T-helper 22 cell (primary cell): ENCODE data around the gene SLC5A1.

Source experiments
- DNase-seq: peaks from one replicate; pipeline ENCODE4 v3.0.0-alpha.2; 2020; ENCODE audit warnings: low read depth

The SLC5A1 gene

DNA sequence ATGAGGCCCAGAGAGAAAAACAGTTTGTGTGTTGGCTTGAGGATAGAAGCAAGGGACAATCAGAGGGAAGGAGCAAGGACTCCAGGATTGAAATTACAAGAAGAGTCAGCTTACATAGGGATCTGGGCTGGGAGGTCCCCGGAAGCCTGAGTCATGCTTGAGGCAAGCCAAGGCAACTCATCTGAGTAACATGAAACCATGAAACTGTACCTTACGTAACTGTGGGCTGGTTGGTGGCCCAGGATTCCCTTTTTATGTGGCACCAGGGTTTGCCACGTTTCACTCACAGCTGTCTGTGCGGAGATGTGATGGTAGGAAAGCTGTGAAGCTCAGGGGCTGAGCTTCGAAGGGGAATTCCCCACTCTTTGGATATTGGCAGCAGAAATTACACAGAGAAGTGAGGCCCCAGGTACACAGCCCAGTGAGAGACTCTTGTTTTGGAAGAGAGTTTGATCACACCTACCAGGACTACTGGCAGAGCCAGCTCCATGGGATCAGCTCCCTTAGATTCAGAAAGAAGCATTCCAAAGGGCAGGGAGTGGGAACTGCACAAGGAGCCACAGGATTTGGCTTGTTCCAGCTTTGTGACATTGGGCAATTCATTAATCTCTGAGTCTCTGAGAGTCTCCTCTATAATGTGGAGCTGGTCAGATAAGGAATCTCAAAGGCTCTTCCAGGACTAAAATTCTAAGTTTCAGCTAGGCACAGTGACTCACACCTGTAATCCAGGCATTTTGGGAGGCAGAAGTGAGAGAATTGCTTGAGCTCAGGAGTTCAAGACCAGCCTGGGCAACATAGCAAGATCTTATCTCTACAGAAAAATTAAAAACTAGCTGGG is 7.8 kb downstream of the SLC5A1 start:
- peak; percentile 36 for DNase-seq

DNA sequence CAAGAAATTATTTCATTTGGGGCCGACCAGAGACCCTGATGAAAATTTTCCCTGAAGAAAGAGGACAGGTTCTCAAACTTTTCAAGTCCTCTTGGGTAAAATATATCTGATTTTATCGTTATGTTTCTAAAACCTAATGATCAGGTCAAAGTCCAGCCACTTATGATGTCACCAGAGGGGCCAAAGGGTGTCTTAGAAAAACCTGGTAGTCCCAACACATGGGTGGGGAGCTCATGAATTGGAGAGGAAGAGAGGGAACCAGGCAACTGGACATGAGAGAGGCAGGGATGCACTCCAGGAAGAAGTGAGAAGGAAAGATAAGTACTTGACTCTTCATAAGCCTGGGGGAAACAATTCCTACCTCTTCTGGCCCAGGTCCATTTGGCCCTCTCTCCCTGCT is 9.2 kb downstream of the SLC5A1 start:
- DNase-seq, result no peak

DNA sequence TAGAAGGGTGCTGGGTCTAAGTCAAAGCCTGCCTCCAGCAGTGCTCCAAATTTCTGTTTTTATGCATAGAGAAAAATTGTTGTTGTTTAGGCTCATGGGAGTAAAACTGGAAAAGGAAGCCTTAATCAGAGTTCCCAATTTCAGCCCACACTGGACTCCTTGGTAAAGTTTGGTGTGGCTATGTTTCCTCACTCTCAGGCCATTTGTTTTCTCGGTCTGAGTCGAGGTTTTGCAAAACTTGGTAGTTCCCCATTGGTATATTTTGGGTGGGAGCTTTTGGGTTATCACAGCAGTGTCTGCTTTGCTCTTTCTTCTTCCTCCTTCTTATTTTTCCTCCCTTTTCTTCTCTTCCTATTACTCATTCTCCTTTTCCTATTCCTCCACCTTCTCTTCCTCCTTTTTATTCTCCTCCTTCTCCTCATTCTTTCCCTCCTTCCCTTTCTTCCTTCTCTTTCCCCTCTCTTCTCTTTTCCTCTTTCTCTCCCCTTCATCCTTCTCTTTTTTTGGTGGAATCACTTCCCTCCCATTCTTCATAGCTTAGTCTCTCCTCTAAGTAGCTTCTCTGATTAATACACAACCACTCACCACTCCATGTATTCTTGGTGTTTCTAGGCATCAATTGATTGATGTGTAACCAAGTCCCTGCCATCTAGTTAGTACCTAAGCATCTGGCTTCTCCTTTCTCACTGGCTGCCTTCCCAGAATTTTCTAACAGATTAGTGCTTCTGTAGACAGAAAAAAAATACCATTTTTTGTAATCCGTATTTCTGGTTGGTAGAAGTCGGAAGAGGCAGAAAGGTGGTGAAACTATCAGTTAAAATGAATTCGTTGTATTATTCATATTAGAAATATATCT is 10.1 kb downstream of the SLC5A1 start:
- DNase-seq, result no peak

DNA sequence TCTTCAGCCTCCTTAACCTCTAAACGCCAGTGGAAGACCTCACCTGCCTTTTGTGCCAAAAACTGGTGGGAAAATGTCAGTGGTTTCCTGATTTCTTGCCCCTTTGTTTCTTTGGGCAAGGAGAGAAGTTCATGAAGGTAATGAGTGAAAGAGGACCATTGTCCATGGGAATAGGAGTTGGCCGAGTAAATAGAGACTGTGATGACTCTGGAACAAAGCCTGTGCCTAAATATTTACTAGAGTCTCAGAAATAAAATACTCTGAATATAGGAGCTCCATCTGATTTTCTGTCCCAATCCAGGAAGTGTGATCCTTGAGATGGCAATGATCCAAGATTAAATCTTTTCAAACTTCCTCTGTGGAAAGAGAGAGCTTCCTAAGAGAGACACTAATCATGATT is 12.0 kb downstream of the SLC5A1 start:
- no peak for DNase-seq

DNA sequence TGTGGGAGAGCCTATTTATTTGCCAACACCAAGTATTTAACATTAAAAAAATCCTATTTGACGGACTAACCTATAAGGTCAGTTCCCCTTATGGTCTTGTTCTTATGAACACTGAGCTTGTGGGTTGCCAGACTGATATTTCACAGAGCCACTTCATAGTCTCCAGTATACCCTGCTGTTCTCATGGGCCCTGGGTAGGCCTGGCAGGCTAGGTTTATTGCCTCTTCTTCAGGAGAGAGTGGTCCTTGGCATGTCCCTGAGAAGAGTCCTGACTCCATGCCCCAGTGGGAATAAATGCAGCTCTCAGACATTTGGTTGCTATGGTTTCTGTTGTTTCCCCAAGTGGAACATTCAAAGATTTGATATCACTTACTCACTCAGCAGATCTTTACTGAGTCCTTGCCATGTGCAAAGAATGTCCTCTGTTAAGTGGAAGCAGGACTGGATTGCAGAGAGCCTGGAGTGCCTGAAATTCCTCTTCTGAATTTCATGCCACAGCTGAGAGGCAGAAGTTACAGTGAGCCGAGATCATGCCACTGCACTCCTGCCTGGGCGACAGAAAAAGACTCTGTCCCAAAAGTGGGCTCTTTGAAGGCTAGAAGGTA is 15.7 kb downstream of the SLC5A1 start:
- DNase-seq, result no peak

DNA sequence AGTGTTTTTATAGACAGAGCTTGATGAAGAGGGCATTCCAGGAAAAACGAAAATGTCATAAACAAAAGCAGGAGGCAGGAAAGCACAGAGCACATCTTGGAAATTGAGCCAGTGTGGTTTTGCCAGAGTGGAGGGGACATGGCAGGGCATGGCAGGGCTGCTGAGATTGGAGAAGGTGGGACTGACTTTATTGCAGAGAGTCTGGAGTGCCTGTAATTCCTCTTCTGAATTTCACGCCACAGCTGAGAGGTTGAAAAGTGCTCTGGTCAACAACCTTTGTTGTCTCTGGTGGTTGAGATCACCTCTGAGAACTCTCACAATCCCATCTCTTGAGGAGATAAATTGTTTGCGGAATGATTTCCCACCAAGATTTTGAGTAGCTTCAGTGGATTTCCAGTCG is 16.4 kb downstream of the SLC5A1 start:
- DNase-seq, result no peak

DNA sequence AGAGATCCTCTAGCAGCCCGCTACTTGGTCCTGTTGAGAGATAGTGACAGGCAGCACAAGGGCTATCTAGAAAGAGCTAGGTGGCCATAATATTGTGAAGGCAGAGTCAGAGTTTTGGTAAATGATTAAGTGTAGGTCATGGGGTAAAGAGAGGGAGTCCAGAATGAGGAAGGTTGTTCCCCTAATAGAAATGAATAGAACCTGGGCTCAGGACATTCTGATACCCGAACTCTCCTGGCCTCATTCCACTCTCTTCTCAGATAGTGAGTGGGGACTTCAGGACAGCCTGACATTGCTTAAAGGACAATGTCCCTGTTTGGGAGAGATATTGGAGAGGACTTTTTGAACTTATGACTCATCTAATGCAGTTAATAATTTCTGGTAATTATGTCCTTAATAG is 20.6 kb downstream of the SLC5A1 start:
- no peak for DNase-seq

DNA sequence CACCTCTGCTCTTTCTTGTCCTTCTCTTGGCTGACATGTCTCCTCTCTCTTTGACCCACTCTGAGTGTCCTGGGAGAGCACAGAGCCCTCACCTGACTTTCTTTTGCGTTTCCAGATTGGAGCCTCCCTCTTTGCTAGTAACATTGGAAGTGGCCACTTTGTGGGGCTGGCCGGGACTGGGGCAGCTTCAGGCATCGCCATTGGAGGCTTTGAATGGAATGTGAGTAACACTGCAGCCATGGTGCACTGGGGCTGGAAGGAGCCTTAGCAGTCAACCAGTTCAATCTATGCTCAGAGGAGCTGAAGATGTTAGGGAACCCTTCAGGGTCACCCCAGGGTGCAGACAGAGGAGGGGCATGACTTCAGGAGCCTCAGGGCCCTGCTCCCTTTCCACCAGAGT is 23.8 kb downstream of the SLC5A1 start:
- DNase-seq, result no peak

DNA sequence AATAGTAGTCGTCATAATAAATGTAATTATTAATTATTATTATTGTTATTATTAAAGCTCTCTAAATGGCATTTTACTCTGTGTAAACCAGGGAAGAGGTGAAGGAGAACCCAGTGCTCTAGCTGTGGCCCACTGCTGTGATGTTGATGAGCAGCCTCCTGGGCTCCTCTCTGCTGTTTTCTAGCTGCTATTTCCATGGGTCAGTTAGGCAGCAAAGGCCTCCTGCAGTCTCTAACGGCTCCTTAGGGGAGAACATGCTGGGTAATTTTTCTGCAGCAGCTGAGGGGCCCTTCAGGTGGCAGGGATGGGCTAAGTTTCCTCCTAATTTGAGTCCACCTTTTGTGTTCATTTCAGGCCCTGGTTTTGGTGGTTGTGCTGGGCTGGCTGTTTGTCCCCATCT is 24.6 kb downstream of the SLC5A1 start:
- no peak for DNase-seq

DNA sequence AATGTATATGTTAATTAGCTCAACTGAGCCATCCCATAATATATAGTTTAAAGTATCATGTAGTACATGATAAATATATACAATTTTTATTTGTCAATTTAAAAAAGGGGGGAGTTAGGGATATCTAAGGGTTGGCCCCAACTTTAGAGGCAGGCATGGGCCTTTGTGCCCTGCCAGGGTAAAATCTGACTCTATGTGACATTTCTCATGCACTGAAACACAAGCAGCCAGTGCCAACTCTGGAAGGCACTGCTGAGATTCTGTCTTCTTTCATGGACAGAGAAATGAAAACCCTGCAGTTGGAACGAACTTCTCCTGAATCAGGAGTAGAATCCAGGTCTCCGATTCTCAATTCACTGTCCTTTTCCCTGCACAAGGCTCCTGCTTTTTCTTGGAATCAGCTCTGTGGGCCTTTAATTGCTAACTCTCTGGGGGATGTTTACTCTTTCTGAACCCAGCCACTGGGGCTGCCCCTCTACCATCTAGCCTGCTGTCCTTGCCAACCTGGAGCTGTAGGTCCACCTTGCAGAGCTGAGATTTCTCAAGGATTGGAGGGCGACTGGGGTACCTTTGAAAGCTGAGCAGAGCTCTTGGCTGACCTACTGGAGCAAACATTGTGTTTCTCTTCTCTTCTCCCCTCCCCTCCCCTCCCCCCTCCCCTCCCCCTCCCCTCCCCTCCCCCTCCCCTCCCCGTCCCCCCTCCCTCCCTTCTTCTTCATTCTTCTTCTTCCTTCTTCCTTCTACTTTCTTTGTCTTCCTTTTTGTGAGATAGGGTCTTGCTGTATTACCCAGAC is 26.7 kb downstream of the SLC5A1 start:
- DNase-seq, result no peak

DNA sequence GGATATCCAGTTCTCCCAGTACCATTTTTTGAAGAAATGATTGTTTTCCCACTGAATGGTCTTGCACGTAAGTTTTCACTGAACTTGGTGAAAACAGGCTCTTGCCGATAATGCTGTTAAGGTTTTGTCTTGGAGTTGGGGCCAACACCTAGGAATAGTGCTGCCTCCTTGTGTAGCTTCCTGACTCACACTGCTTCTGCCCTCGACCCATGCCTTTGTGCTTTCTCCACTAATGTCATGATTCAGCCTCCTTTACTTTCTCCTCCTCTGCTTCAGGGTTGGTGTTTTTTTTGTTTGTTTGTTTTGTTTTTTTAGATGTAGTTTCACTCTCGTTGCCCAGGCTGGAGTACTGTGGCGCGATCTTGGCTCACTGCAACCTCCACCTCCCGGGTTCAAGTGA is 30.2 kb downstream of the SLC5A1 start:
- DNase-seq, result no peak

DNA sequence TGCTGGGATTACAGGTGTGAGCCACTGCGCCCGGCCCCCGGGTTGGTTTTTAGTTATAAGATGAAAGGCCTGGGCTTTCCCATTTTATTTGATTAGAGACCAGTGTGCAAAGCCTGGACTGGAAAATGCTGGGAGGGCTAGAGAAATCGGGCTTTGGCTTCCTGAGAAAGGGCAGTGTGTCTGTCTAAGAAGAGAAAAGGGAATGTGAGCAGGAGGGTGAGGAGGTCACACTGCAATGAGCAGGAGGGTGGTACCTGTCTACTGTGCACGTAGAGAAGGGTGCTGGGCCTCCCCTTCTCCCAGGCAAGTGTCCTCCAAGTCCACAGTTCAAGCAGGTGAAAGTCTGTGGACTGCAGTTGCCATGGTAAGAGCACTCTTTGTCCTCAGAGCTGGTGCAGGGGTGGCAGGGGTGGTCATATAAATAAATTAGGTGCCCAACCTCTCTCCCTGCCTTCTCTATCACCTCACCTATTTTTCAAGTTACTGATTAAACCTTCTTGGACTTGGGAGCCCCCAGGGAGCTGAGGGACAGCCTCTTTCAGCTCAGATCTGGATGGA is 30.8 kb downstream of the SLC5A1 start:
- DNase-seq, result no peak

DNA sequence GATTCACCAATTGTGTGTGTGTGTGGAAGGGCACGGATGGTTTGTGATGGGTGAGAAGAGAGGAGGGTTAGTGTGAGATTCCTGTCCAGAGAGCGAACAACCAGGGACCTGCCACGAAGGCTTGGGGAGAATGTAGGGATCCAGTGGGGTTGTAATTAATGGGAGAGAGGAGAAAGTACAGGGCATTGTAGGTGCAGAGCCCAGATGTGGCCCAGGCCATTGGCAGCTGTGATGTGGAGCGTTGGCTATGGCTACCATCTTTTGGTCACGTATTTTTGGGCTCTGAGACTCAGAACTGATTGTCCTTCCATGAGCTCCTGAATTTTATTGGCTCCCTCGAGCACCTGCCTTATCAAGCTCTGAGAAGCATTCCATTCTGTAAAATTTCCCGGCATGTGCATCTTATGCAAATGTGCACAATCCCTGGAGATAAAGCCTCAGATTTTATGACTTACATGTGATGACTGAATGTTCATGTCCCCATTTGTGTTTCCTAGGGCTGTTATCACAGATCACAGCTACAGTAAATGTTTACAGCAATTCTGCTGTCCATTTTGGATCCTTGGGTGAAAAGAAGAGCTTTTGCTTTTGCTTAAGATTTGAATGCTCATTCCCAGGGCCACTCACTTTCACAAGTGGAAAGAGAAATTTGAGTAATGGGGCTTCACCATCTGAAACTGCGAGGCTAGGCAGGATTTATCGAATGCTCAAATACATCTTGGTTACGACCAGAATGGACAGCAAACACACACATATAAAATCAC is 33.1 kb downstream of the SLC5A1 start:
- no peak for DNase-seq

DNA sequence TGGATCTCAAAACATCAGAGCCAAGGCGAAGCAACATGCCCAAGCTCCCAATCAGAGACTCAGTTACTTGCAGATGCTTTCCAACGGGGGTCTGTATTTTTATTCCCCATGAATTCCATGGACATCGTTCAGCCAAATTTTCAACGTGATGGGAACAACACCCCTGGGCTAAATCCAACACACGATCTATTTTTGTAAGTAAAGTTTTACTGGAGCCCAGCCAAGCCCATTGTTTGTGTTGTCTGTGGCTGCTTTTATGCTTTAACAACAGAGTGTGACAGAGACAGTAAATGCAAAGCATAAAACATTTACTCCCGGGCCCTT is 33.7 kb downstream of the SLC5A1 start:
- DNase-seq, result no peak

DNA sequence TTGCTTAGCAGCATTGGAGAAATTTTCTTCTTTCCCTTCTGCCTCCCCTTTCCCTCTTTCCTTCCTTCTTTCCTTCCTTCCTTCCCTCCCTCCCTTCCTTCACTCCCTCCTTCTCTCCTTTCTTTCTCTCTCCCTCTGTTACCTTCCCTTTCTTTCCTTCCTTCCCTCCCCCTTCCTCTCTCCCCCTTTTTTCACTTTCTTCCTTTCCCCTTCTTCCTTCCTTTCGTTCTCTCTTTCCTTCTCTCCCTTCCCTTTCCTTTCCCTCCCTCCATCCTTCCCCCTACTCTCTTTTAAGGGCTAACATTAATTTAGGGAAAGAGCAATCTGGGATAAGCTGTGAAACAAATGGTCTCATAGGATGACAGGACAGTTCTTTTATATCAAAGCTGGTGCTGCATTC is 34.1 kb downstream of the SLC5A1 start:
- DNase-seq, result no peak

DNA sequence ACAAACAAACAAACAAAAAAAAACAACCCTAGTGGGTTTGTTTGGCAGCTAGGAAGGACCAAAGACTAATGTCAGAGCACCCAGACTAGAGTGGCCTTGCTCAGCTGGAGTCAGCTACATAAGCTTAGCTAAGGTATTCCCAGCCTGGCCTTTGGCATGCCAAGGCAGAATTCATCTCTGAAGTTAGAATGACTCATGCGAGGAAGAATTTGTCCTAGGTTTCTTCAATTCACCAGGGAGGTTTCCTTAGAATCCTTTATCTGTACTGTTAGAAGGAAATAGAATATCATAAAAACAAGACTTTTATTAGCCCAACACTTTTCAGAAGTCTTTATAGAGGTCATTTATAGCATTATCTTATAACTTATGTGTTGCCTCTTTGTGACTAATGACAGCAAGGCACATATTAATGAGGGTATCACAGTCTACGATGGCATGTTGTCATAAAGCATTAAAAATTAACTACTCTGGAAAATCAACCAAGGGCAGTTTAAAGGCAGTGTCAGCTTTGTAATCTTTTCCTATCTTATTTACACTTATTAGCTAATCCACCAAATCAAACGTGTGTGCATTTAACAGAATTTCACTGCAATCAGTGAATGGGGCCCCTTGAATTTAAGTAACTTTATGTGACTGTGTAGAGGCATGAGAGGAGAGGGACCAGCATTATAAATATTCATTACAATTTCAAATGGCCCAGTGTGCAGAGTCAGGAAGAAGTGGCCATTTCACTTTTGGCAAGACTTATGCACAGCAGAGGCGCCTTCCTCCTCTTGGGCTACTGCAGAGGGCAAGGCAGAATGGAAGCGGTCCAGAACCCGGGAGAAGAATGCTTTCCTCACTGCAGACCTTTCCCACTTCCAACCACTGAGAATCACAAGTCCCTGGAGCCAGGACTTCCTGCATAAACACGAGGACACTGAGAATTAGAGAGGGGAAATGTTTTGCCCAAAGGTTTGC is 36.3 kb downstream of the SLC5A1 start:
- no peak for DNase-seq

DNA sequence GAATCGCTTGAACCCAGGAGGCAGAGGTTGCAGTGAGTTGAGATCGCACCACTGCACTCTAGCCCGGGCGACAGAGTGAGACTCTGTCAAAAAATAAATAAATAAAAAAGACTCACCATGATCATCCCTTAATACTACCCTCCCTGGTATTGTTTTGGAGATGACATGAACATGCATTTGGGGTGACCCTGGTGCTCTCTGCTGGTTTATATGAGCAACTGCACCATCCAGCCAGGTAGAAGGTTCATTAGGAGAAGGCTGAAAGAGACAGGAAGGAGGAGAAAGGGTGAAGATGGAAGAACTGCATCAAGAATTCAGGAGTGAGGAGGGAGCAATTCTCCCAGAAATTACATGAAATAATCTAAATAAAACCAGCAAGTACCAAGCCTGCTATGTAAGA is 37.8 kb downstream of the SLC5A1 start:
- no peak for DNase-seq

DNA sequence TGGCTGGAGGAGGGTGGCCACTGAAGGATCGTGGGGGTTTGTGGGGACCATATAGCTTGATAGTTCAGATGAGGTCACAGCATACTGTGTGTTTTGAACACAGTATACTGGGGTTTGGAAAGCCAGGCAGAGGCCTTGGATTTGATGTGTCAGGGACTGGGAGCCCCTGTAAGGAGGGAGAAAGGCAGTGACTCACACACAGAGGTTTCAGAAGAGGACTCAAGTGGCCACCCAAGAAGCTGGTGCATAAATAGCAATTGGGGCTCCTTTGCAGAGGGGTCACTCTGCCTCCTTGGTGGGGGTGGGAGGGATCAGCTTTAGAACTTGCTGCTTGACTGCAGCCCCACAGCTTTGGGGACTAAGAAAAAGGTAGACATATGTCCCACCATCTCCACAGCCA is 39.3 kb downstream of the SLC5A1 start:
- DNase-seq, result no peak

DNA sequence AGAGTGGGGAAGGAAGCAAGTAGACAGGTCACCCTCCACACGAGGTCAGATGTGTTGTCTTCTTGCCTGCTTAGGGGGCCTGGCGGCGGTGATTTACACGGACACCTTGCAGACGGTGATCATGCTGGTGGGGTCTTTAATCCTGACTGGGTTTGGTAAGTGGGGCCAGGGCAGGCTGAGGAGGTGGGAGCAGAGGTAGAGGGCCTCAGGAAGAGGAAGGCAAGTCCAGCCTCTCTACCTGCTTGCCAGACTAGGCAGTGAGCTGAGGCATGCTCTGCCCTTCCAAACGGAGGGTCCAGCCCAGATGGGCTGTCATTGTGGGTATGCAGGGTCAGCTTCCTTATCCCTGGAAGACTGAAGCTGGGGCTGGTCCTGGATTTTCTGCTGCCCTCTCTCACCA is 39.9 kb downstream of the SLC5A1 start:
- no peak for DNase-seq

DNA sequence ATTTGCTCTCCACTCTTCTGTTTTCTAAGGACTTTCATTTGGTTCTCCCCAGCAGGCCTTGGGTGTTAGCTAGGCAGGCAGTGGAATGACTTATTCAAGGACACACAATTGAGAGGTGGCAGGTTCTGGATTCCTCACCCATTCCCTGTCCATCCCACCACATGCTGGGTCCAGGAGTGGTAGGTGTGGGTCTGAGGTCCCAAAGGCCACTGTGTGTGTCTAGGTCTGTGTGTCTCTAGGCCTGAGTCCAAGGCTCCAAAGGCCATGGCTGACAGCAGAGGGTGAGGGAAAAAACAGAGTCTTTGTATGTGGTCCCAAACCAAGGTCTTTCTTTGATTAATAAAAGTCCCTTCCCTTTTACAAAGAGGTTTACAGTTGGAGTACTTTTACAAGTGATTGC is 40.8 kb downstream of the SLC5A1 start:
- no peak for DNase-seq
